Activated CD4-positive, alpha-beta T cell treated with anti-CD3 and anti-CD28 coated beads for 4 hours (primary cell): ENCODE measurements around the gene TPCN2.
"Not testable (repeated sequence)": the region's sequence is repeated elsewhere in the genome, so short reads cannot be mapped to it uniquely, and the experiment has no call there.

Experiments used
- DNase-seq, 2 donors: peaks; one replicate each; pipeline ENCODE4 v3.0.0-alpha.2; 2020

TPCN2 gene

GRCh38 chr11:69048694-69049489 lies at the start of gene TPCN2:
Gene TPCN2 (plus strand): TSS chr11:69048932. CDS start chr11:69048998, 66 bp downstream.
- DNase-seq, result peak; percentile 87 to 92

GRCh38 chr11:68999093-68999747 lies 49.5 kb upstream of the TPCN2 start:
- DNase-seq, result no peak

DNA sequence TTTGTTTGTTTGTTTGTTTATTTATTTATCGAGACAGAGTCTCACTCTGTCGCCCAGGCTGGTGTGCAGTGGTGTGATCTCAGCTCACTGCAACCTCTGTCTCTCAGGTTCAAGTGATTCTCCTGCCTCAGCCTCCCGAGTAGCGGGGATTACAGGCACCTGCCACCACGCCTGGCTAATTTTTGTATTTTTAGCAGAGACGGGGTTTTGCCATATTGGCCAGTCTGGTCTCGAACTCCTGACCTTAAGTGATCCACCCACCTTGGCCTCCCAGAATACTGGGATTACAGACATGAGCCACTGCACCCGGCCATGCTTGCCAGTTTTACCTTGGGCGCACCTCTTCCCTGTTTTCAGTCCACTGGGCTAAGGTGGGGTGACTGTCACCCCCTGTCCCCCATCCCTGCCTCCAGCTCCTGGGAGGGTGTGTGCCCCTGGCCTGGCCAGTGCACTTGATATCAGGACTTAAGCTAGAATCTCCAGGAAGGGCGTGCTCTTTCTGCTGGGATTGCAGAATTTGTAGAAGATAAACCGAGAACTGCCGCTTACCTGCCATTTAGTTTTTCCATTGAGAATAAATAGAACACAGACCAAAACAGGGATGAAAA lies 48.9 kb upstream of the TPCN2 start:
- DNase-seq, result not testable (repeated sequence)

- no peak for DNase-seq
Observed at GRCh38 chr11:69000391-69000790, 48.3 kb upstream of the TPCN2 start.

DNA sequence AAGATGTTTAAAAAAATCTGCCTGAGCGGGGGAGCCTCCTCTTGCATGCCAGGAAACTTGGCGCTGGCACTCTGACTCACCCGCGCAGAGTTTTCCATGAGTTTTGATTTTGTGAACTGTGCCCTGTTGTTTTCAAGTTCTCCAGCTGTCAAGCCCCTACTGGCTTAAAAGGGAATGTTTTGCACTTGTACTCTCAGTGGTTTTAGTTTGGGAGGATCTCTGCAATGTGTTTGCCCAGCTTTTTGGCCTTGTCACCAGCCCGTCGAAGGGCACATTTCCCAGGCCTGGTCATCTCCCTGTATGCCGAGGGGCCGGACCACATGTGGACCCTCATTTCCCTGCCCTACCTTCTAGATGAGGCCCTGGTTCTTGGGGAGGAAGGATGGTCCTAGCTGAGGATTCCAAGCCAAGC lies 47.9 kb upstream of the TPCN2 start:
- DNase-seq, result no peak

DNA sequence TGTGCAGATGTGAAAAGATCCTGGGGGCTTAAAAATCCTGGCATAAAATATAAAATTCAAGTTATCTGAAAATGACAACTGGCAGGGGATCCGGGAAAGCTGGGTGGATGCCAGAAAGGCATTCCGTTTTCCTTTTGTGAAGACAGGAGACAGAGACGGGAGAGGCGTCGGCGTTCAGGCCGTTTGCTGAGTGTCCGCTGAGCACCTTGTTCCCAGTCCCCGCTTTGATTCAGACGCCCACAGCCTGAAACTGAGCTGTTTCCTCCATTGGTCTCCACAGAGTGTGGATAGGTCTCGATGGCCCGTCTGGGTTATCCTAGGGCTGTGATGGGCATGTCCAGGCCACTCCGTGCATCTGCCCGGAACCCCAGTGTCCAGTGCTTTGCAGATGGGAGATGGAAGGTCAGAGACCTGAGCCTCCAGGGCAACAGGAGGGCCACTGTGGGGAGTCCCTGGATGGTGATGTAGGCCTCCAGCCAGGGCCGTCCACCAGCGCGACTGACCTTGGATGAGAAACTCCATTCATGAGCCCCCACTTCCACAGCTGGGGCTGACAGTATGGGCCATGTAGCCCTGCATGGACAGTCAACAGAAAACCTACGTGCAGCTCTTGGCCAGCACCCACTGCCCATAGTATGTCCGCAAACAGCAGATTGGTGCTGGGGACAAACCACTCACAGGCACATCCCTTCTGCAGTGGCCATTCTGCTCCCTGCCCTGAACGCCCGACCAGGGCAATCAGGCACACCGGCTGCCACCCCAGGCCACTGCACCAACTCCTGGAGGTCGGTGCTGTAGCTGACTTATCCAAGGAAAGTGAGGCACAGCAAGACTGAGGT lies 47.3 kb upstream of the TPCN2 start:
- DNase-seq, result no peak

DNA sequence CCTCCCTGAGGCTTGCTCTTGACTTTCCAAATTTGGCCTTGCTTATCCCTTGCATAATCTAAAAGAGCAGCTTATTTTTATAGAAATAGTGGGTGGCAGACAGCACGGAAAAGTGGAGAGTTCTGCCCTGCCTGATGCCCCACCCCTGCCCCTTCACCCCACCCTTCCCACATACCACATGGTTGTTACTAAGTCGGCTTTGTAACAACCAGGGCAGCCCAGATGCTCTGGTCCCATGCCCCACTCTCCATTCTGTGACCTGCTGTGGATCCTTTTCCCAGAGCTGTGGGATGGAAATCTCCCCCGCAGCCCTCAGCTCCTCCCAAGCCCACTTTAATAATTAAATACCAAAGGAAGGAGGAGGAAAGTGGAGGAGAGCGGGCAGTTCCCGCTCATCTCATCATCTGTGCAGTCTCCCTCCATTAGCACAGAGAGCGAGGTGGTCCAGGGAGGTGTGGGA lies 46.6 kb upstream of the TPCN2 start:
- DNase-seq, result no peak

DNA sequence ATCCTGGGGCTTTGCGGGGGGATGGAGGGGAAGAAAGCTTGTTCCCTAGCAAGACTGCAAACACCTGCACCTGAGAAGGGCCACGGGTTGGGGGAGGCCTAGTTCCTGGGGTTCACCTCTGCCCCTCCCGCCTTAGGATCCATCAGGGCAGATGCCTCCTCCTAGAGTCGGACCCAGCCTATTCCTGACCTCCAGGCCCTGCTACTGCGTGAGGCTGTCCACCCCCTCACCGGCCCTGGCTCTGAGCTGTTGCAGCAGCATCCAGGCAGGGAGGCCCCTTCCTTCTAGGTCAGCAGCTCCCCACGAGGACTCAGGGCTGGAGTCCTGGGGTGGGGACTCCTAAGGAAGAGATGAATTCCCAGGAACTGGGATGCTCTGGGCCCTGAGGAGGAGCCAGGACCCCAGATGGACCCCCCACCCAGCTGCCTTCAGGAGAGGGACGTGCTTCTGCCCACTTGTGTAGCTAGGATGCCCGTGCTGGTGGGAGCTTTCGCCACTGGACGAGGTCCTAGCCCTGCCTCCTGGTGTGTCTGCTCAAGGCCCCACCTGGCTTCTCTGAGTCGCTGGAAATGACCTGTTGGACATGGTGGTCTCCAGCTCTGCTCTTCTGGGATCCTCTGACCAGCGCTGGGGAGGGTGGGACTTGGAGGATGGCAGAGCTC lies 46.0 kb upstream of the TPCN2 start:
- no peak for DNase-seq

- no peak for DNase-seq
Observed at GRCh38 chr11:69003301-69003865, 45.3 kb upstream of the TPCN2 start.

GRCh38 chr11:69003866-69004367 lies 44.8 kb upstream of the TPCN2 start:
- no peak for DNase-seq

DNA sequence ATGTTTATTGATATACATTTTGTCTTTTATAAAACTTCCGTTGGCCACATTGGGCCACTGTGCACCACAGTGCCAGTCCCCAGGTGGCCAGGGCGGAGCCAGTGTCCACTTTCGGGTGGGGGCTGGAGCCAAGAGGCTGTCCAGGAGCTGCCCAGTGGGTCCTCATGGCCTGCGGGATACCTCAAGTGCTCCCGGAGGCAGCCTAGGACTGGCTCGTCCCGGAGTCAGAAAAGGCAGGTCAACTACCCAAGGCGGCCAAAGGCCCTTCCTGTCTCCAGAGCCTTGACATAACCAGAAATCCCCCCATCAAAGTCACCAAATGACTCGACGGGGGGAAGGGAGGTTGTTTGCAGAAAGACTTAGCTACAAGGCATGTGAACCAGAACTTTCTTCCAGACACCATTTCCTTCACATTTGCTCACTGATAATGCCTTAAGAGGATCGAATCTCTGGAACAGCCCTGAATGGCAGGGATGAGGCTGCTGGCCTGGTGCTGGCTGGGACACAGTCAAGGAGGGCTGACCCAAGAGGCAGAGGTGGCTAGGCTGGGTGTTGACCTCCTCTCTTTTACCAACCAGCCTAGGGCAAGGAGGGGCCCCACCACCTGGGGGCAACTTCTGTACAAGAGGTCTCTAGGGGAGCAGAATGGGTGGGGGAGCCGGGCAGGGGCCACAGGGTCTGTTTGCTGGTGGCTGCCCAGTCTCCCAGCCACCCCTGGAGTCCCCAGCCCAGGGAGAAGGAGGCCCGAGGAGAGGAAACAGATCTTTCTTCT lies 44.1 kb upstream of the TPCN2 start:
- no peak for DNase-seq

- no peak for DNase-seq
Observed at GRCh38 chr11:69005183-69005630, 43.5 kb upstream of the TPCN2 start.

- DNase-seq, result no peak
Observed at GRCh38 chr11:69005631-69006368, 42.9 kb upstream of the TPCN2 start.

- no peak for DNase-seq
Observed at GRCh38 chr11:69006816-69007215, 41.9 kb upstream of the TPCN2 start.

- no peak for DNase-seq
Observed at GRCh38 chr11:69007975-69008381, 40.8 kb upstream of the TPCN2 start.

DNA sequence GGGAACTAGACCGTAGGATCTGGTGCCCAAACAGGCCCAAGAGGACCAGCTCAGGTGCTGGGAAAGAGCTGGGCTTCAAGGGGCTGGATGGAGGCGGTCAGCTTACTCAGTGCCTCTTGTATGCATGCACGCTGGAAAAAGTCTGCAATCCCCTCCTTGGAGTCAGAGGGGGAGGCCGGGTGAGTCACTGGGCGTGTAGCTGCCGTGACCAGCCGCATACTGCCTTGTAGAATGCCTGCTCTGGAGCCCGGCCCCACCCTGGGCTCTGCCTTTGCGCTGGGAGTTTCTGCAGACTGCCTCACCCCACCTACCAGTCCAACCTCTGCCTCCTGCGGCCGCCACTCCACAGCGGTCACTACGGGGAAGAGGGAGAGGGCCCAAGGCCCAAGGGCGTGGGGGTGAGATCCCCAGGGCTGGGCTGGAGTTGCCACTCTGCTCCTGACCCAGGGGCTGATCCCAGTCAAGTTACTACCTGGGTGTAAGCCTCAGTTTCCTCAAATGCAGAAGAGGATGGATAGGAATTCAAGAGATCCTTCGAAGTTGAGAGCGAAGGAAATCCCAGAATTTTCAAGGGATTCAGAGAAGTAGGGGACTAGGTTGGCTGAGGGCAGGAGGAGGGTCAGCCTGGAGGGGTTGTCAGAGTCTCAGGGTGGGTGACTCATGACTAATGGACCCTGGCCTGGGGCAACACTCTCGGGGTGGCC lies 39.8 kb upstream of the TPCN2 start:
- DNase-seq, result no peak

GRCh38 chr11:69009441-69010211 lies 39.1 kb upstream of the TPCN2 start:
- DNase-seq, result no peak

DNA sequence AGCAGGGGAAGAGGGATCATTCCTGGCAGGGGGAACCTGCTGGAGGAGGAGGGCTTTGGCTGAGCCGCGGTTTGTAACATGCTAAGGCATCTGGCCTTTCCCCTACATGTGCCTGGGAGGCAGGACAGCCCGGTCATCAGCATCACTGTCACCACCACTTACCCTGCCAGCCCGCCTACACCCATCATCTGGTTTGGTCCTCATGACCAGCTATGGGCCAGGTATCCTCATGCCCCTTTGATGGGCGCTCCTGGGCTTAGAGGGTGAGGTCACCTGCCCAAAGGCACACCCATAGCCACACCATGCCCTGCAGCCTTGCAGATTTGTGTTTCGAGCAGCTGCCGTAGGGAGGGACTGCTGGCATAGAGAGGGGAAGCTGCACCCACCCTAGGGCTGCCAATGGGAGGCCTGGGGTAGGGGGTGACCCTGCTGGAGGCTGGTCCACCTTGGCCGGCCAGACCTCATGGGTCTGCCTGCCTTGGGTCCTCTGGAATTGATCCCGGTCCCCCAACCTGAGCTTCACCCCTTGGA lies 38.3 kb upstream of the TPCN2 start:
- no peak for DNase-seq
